GM12878 (cell line): Measurements from ENCODE around the gene PATL1.
"Not testable (repeated sequence)": the region's sequence is repeated elsewhere in the genome, so short reads cannot be mapped to it uniquely, and the experiment has no call there.

Source experiments
- POLR2A ChIP-seq: IDR thresholded peaks from 2 replicates; pipeline ENCODE4 v1.6.1; 2011; ENCODE audit warnings: low read depth, mild to moderate bottlenecking, low read length
- TF ChIP-seq, protein P1 (sequence below): fragments of 450-650 bp; IDR thresholded peaks from 2 replicates; pipeline ENCODE4 v1.6.1; 2017; ENCODE audit warnings: mild to moderate bottlenecking, moderate library complexity
- TF ChIP-seq, protein P2 (sequence below): fragments of 450-650 bp; IDR thresholded peaks from 2 replicates; pipeline ENCODE4 v1.6.1; 2017; ENCODE audit warnings: mild to moderate bottlenecking

DNA sequence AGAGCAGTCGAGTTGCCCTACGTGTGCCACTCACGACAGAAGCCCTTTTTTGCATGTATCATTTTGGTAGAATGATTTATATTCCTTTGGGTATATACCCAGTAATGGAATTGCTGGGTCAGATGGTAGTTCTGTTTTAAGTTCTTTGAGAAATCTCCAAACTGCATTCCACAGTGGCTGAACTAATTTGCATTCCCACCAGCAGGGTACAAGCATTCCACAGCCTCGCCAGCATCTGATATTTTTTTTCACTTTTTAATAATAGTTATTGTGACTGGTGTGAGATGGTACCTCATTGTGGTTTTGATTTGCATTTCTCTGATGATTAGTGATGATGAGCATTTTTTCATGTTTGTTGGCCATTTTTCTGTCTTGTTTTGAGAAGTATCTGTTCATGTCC is 41.9 kb downstream of the PATL1 start:
- not testable (repeated sequence) for TF ChIP-seq POLR2A
- TF ChIP-seq, protein P1, sequence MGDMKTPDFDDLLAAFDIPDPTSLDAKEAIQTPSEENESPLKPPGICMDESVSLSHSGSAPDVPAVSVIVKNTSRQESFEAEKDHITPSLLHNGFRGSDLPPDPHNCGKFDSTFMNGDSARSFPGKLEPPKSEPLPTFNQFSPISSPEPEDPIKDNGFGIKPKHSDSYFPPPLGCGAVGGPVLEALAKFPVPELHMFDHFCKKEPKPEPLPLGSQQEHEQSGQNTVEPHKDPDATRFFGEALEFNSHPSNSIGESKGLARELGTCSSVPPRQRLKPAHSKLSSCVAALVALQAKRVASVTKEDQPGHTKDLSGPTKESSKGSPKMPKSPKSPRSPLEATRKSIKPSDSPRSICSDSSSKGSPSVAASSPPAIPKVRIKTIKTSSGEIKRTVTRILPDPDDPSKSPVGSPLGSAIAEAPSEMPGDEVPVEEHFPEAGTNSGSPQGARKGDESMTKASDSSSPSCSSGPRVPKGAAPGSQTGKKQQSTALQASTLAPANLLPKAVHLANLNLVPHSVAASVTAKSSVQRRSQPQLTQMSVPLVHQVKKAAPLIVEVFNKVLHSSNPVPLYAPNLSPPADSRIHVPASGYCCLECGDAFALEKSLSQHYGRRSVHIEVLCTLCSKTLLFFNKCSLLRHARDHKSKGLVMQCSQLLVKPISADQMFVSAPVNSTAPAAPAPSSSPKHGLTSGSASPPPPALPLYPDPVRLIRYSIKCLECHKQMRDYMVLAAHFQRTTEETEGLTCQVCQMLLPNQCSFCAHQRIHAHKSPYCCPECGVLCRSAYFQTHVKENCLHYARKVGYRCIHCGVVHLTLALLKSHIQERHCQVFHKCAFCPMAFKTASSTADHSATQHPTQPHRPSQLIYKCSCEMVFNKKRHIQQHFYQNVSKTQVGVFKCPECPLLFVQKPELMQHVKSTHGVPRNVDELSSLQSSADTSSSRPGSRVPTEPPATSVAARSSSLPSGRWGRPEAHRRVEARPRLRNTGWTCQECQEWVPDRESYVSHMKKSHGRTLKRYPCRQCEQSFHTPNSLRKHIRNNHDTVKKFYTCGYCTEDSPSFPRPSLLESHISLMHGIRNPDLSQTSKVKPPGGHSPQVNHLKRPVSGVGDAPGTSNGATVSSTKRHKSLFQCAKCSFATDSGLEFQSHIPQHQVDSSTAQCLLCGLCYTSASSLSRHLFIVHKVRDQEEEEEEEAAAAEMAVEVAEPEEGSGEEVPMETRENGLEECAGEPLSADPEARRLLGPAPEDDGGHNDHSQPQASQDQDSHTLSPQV, result not testable (repeated sequence)
- TF ChIP-seq, protein P2, sequence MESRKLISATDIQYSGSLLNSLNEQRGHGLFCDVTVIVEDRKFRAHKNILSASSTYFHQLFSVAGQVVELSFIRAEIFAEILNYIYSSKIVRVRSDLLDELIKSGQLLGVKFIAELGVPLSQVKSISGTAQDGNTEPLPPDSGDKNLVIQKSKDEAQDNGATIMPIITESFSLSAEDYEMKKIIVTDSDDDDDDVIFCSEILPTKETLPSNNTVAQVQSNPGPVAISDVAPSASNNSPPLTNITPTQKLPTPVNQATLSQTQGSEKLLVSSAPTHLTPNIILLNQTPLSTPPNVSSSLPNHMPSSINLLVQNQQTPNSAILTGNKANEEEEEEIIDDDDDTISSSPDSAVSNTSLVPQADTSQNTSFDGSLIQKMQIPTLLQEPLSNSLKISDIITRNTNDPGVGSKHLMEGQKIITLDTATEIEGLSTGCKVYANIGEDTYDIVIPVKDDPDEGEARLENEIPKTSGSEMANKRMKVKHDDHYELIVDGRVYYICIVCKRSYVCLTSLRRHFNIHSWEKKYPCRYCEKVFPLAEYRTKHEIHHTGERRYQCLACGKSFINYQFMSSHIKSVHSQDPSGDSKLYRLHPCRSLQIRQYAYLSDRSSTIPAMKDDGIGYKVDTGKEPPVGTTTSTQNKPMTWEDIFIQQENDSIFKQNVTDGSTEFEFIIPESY, result not testable (repeated sequence)
